T-helper 22 cell (primary cell): ENCODE measurements around the gene TINCR.
"Not testable (repeated sequence)": the region's sequence is repeated elsewhere in the genome, so short reads cannot be mapped to it uniquely, and the experiment has no call there.

Experiments
- DNase-seq: peaks from one replicate; pipeline ENCODE4 v3.0.0-alpha.2; 2020; ENCODE audit warnings: low read depth

The TINCR gene

DNA sequence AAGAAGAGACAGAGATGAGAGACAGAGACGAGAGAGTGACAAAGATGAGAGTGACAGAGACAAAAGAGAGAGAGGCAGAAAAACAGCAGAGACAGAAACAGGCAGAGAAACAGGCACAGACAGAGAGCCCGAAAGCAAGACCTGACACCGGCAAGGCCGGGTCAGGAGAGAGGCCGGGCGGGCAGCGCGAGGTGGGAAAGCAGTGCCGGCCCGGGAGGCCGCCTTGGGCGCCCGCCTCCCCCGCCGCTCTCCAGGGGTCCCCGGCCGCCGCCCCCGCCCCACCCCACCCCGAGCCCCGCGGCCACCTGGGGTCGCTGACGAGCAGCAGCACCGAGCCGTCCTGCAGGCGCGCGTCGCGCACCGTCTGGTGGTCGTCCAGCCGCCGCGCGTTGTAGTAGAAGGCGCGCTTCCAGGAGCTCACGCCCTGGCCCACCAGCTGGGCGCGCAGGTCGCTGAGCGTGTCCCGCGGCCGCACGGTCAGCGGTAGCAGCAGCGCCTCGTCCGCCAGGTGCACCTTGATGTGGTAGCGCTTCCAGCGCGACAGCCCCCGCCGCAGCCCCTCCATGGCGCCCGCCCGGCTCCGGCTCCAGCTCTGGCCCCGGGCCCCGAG is at the start of gene TINCR:
TSS of gene TINCR (minus strand) at position 594 of the 610 bp plus-strand sequence.
- no peak for DNase-seq

DNA sequence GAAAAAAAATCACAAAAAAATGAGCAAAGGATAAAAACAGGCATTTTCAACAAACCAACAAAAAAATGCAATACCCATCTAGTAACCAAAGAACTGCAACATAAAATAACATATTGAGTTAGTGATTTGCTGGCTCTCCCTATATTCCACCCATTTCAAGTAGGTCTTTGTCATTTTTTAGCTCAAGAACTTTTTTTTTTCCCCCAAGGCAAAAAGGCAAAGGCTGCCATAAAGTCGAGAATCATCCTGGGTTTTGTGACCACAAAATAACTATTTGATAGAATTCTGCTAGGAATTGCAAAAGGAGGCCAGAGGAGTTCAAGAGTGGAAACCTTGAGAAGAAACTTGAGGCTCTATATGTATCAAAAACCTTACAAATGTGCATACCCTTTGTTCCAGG is 49.3 kb upstream of the TINCR start:
- DNase-seq, result no peak

DNA sequence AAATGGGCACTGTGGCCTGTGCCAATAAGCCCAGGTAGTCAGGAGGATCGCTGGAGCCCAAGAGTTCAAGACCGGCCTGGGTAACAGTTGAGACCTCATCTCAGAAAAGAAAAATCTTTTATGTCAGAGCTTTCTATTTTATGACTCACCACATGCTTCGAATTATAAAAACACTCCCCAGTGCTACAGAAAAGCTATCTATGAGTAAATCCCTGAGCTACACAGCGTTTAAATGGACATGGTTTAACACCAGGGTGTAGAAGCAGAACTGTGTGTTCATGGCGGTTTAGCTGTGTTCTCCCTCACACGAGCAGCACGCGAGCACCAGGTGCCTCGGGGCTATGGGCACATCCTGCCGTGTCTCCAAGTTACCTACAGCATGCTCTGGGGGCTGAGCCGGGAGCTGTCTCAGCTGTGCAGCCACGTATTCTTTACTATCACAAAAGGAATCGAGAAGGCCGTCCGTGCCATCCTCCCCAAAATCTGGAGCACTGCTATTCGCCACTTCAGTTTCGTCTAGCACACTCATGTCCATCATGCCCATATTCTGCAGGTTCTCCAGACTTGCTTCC is 48.1 kb upstream of the TINCR start:
- DNase-seq, result no peak

DNA sequence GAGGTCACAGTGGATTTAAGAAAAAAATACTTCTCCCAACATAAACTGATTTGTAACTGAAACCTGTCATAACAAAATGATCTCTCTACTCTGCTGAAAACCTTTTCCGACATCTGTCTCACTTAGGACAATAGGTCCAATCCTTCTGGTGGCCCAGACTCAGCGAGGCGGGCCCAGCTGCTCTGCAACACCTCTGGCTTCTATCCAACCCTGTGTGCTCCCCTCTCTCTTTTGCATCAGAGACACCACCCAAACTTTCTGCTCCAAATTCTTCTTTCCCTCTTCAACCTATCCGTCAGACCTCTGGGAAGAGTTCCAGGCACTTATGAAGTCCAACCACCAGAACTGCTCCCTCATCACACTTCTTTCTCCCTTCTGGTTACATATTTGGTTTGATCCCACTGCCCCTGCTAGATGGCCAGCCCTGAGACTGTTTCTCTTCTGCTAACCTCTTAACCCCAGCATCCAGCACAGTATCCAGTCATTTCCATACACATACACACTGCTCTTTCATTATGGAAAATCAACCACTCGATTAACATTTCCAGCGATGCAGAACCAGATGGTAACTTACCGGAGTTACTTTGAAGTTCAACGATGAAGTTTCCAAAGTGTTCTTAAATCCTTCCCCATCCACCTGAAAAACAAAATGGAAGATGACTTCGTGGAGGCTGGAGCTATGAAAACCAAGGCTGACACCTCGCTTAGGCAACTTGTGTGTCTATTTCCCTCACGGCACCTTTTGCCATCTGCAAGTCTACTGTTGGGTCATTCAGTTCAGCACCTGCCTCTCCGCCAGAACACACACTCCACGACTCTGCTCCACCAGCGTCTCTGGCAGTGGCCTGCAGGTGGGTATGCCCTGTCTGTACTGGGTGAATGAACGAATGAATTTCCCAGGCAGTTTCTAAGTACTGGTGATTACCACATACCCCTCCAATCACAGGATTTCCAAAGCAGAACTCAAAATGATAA is 45.4 kb upstream of the TINCR start:
- DNase-seq, result no peak

DNA sequence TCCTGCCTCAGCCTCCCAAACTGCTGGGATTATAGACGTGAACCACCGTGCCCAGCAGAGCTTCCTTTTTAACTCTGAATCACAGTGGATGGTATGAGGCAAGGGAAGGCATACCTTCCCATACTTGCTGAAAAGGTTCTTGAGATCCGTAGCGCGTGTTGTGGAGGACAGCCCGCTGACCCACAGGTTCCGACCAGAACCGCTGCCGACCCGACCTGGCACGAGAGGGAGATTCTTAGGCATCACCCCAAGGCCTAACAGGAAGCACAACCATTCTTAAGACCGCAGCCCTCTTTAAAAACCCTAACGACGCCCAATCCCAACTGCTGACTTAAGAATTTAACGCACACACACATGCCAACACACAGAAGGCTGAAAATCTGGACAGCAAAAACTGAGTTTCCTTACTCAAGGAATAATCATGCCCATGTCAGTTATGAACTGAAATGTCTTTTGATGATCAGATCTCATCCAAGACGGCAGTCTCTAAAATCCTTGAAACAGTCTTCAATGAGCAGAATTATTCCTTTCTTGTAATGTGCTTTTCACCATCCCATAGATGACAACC is 42.2 kb upstream of the TINCR start:
- DNase-seq, result no peak

DNA sequence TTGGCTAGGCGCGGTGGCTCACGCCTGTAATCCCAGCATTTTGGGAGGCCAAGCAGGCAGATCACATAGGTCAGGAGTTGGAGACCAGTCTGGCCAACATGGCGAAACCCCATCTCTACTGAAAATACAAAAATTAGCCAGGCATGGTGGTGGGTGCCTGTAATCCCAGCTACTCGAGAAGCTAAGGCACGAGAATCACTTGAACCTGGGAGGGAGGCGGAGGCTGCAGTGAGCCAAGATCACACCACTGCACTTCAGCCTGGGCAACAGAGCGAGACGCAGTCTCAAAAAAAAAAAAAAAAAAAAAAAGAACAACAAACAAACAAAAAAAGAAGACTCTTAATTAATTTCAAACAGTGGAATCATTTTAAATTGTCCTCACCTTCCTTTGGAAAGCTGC is 41.0 kb upstream of the TINCR start:
- DNase-seq, result not testable (repeated sequence)

DNA sequence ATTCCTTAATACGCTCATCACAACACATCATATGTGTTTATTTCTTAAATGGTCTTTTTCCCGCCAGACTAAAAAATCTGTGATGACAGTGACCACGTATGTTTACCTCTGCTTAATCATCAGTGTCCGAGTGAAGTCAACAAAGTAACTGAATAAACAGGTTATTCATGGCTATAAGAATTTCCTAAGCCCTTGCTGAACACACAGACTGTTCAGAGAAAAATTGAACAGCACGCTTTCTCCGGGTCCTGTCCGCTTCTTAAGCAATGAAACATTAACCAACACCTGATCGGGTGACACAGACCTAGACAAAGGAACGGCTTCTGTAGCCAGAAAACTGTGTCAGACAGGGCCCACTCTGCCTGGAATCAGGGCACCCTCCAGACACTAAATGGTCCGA is 40.5 kb upstream of the TINCR start:
- no peak for DNase-seq

DNA sequence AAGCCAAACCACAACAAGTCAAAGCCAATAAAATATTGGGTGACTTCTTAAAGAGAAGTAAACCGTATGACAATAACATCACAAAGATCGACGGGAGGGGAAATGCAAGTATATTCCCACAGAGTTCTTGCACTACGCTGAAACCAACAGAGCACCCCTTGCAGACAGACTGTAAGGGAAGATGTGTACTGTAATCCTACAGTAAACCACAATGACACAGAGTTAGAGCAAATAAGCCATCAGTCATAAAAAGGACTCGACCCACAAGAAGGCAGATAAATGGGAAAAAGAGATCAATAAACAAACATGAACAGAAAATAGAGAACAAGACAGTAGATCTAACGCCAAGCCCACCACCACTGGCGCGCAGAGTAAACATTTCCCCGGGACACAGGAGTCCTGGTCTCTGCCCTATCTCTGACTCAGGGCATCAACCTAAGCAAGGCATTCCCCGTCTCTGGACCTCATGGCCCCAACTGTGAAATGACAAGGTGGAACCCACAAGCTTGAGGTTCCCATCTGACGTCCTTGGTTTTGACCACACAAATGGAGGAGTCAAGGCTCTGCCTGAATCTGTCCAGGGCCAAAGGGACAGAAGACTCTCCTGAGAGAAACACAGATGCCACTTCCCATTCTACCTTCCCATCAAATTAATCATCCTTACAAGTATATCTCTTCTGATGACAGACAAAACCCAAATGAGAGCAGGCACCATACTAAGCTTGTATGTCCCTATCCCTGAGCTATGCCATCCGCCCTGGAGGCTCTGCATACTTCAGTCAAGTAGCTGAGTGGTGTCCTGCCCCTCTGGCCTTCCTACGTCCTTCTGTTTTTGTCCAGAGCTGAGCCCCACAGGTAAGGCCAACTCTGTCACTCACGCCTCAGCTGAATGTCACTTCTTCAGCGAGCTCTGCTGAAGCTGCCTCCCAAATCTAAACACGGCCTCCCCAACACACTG is 39.8 kb upstream of the TINCR start:
- DNase-seq, result no peak

DNA sequence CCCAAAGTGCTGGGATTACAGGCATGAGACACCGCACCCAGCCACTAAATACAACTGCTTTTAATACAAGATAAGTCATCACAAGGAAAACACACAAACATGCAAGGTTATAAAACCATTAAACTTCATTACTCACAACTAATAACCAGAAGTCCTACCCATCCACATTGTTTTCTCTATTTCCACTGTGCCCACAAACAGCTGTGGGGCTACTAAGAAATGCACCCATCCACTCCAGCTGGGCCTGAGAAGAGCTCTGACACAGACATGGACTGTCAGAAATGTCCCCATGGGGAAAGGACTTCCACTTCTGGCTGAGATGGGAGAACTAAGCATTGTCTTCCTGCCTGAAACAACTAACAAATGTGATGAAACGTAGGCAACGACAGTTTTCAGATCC is 37.6 kb upstream of the TINCR start:
- DNase-seq, result no peak

DNA sequence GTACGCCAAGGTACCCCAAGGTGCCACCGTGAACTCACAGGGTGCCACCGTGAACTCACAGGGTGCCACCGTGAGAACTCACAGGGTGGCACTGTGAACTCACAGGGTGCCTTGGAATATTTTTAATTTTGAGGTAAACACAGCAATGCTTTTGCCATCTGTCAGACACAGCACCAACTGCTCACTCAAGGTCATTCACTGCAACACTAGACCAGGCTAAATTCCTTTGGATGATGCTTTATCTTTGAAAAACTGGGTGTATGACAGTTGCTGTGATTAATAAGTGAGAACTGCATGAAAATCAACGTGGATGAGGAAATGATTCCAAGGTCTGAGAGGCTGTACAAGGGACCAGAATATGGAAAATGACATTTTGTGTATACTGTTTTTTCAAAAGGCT is 35.9 kb upstream of the TINCR start:
- no peak for DNase-seq

DNA sequence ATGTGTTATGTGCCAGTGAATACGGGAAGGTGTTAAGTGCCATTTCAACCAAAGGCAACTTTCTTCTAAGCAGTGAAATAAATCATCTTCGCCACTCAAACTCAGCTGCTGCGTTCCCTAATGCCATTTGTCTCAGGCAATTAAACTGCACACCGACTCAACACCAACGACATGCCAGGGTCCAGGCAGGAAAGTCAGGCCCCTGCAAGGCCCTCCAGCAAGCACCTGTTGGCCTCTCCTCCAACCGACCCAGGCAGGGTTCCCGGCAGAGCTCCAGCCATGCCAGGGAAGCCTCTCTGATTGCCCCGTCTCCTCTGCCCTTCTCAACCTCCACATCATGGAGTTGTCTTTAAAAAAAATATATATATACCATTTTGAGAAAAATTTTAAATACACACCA is 33.0 kb upstream of the TINCR start:
- no peak for DNase-seq

DNA sequence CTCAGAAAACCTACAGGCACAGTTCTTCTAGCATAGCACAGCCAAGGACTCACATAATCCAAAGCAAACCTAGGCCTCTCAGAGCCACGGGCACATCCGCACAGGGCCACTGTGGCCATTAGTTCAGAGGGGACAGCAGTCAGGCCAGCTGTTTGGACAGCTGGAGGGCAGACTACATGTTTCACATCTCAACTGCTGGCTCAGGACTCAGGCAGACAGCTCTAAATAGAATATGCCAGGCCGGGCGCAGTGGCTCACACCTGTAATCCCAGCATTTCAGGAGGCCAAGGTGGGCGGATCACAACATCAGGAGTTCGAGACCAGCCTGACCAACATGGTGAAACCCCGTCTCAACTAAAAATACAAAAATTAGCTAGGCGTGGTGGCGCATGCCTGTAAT is 28.0 kb upstream of the TINCR start:
- no peak for DNase-seq

DNA sequence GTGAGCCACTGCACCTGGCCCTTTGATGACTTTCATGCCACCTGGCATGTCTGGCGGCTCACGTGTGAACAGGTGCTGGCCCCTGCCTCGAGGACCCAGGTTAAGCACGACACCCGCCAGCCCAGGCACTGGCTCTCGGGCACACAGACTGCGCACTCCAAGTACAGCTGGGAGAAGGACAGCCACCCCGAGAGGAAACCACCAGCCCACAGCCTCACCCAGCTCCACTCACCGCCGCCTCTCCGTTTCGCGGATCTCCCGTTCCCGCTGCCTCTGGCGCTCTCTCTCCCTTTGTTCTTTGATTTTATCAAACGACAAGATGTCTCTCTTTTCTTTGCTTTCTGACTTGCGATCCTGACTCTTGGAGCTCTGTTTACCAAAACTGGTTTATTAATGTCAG is 27.4 kb upstream of the TINCR start:
- no peak for DNase-seq

DNA sequence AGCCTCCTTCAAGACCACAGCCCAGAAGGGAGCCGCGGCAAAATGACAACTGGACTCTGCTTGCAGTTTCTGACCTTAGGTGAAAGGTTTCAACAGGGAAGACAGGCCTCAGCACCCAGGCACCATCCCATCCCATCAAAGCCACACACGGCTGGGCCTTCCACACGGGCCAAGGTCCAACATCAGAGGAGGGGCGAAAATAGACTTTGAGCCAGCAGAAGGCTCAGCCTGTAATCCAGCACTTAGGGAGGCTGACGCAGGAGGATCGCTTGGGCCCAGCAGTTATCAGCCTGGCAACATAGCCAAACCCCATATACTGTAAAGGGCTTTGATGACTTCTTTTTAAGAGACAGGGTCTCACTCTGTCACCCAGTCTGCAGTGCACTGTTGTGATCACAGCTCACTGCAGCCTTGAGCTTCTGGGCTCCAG is 26.8 kb upstream of the TINCR start:
- DNase-seq, result no peak

DNA sequence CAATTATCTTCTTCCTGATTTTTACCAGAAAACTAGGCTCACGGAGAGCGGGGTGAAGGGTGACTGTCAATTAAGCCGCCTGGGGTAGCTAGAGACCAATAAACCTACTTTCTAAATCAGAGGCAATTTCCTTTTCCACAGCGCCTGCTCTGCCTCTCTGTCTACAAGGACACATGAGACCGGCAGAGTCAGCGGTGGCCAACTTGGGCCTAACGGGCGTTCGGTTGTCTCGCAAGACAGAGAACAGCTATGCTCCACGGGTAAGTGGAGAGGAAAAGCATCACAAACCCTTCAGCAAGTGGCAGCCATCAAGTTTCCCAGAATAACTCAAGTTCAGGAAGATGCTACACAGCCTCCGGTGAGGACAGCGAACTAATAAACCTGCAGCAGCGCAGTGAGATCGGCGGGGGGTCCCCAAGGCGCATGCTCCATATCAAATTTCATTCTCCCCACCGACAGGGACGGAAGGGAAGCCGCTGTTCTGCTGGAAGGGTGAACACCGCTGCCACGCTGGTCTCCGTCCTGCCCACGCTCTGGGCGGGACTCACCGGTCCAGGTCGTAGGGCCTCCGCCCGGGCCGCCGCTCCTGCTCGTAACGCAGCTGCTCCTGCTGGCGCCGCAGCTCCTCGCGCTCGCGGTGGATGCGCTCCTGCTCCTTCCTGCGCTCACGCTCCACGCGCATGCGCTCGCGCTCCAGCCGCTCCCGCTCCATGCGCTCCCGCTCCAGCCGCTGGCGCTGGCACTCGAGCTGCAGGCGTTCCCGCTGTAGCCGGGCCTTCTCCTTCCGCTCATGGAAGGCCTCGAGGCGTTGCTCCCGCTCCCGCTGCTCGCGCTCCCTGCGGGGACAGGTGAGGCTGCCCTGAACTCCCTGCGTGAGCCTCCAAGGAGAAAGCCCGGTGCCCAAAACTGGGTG is 25.8 kb upstream of the TINCR start:
- no peak for DNase-seq

DNA sequence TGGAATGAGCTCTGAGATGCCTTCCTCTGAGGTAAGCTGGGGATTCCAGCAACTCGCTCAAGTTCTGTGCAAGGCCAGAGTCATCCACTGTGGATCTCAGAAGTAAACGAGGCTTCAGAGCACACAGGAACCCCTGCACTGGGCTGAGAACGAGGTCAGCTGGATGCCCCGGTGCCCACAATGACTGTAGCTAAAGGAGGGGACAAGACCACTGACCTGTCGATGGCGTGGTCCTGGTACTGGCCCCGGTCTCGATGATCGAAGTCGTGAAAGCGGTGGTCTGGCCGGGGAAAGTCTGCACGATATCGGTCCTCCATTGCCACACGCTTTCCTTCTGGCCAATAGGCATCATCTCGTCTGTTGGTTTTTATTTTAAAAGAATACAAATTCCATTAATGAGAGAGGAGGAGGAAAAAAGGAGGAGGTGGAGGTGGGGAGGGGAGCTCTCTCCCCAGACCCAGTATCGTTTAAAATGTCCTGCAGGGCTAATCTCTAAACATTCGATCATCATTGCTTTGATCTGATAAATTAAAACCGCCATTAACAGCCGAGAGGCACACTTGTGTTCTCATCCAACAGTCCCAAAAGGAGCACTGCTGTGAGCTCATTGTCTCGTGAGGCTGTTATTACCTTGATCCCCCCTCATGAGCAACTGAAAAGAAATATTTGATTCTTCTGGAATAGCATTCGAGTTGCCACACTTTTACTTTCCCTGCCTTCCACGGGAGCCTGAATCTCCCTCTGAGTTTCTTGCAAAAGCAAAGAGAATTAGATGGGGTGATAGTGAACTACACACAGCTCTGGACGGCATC is 25.0 kb upstream of the TINCR start:
- no peak for DNase-seq

DNA sequence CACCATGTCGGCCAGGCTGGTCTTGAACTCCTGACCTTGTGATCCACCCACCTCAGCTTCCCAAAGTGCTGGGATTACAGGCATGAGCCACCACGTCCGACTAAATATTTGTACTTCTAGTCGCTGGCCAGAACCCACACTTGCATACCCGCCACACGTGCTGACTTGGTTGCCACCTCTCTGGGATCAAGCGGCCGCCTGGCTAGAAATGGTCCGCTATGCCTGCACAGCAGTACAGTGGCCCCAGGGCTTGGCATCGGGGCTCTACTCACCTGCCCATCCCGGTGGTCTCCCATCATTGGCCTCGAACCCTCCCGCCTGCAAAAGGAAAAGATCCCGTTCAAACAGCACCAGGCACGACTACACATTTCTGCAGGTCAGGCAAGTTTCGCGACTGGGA is 23.7 kb upstream of the TINCR start:
- no peak for DNase-seq

DNA sequence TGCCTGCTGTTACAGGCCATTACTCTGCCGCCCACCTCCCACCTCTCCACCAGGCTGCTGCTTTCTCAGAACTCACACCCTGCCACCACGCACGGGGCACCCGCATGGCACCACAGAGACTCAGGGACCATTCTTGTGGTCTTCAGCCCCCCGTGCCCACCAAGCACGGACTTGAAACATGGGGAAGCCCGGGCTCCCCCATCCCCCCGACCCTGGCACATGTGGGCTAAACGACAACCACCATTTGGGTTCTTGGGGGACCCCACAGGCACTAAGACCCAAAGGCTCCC is 23.1 kb upstream of the TINCR start:
- no peak for DNase-seq

DNA sequence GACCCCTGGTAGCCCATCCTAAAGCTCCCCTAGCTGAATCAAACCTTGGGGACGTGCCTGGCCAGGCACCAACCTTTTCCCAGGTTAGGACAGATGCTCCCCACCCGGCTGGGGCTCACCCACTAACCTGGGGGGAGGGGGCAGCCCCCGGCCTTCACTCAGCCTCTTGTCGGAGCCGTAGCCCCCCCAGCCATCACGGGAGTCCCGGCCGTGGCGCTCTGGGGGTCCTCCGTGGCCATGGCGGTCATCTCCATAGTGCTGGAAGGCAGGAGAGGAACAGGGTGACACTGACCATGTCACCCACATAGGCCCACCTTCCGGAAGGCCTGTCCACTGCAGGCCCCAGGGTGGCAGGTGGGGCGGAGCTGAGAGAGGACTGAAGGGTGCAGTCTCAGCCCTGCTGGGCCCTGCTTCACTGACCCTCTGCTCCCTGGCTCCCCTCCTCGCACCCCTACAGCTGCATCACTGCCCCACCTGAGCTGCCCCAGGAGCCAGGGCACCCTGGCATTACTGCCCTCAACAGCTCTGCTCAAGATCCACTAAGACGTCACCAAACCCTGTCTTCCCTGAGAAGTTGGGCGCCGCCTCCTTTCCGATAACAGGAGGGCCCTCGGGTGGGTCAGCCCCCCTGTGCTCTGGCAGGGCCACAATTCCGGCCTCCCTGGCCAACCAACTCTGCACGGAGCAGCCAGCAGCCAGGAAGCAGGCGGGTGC is 22.6 kb upstream of the TINCR start:
- no peak for DNase-seq
